Endometrium (tissue), 2 donors: ENCODE measurements around the gene WDR93.
"Not testable (repeated sequence)": the region's sequence is repeated elsewhere in the genome, so short reads cannot be mapped to it uniquely, and the experiment has no call there.

ENCODE experiments used
- FAIRE-seq: peaks from 2 replicates; lab custom pipeline; 2012; peaks lifted over from hg19 to GRCh38; lab: Jason Lieb, UNC
- donor health status: control.
- donor health status: control.

Gene WDR93

GRCh38 chr15:89685995-89686394 is 4.6 kb upstream of the WDR93 start:
- no peak for FAIRE-seq

DNA sequence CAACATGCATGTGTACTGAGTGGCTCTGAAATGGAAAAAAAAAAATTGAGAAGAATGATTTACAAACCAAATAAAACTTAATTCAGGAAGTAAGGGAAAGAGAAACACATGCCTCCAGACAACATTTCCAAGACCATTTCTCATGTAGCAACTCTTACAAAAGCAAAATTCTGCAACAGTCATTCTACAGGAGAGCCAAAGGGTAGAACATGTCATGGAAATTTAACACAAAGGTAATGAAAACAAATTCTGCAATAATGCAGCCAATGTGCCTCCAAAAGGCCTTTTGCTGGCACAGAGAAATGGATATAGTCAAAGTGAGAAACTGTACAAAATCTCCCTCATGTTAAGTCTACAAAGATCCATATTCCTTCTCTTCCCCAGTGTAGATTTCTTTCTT is 4.1 kb upstream of the WDR93 start:
- FAIRE-seq, result no peak

DNA sequence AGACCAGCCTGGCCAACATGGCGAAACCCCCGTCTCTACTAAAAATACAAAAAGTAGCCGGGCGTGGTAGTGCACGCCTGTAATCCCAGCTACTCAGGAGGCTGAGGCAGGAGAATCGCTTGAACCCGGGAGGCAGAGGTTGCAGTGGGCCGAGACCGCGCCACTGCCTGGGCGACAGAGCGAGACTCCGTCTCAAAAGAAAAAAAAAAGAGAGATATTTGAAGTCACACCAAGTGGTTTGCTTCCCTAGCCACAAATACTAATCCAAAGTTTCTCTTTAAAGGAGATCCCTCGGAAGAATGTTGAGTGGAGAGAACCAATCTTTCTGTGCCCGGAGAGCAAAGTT is 708 bp upstream of the WDR93 start:
- FAIRE-seq, result not testable (repeated sequence)

- FAIRE-seq, result no peak
Measured at GRCh38 chr15:89693091-89693490, 2.5 kb downstream of the WDR93 start.

DNA sequence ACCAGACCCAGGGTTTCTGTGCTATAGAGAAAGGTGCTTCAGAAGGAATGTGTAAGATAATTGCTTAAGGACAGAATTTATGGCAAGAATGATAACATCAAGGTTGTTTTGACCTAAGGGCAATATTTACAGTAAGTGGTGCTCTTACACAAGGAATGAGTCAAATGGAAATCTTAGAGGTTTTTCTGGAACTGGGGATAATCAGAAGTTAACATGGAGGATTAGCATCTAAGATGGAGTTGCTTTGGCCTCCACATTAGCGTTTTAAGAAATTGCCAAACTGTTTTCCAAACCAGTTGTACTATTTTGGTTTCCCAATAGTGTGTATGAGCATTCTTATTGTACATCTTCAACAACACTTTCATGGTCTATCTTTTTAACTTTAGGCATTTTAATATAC is 3.1 kb downstream of the WDR93 start:
- FAIRE-seq, result no peak

DNA sequence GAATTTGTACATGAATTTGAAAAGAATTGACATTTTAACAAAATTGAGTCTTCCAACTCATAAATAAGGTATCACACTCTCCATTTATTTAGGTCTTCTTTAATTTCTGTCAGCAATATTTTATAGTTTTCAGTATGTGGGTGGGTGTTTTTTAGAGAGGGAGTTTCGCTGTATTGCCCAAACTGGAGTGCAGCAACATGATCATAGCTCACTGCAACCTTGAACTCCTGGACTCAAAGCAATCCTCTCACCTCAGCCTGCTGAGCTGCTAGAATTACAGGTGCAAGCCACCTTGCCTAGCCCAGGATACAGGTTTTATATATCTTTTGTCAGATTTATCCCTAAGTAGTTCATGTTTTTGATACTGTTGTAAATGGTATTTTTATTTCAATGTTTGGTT is 4.6 kb downstream of the WDR93 start:
- FAIRE-seq, result no peak

- no peak for FAIRE-seq
Measured at GRCh38 chr15:89704411-89704810, 13.8 kb downstream of the WDR93 start.

DNA sequence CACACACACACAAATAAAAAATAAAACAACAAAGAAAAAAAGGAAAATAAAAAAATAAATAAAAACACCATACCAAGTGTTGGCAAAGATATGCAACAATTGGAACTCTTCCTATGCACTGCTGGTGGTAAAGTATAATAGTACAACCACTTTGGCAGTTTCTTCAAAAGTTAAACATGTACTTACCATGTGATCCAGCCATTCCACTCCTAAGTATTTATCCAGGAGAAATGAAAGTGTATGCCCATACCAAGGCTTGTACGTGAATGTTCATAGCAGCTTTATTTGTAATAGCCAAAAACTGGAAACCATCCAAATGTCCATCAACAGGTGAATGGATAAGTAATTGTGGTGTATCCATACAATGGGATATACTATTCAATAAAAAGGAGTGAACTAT is 17.0 kb downstream of the WDR93 start:
- FAIRE-seq, result no peak

DNA sequence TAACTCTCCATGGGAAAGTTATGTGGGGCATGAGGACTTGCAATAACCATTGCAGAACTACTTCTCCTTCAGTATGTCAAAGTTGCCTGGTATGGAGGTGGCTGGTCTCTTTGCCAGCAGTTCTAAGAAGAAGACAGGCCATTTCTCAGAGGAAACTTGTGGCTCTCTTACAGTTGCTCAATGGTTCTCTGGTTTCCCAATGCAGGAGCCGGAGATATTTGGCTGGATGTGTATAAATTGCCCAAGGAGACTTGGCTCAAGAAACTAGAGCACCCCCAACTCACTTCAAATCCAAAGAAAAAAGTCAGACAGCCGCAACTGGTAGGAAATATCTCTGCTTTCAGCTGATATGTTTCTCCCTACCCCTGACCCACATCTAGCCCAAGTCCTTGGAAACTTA is 24.2 kb downstream of the WDR93 start:
- FAIRE-seq, result no peak

- FAIRE-seq, result no peak
Measured at GRCh38 chr15:89723031-89723430, 32.4 kb downstream of the WDR93 start.

DNA sequence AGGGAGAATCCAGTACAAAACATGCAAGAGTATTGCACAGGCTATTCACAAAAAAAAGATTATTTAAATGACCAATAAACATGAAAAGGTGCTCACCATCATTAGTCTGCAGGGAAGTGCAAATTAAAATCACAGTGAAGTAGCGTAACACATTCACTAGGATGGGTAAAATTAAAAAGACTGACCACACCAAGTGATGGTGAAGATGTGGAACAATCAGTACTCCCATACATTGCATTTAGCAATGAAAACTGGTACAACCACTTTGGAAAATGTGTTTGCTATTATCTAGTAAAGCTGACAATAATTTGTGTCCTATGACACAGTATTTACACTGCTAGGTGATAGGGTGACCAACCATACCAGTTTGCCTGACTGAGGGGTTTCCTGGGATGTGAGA is 34.0 kb downstream of the WDR93 start:
- no peak for FAIRE-seq

GRCh38 chr15:89725064-89725463 is 34.5 kb downstream of the WDR93 start:
- FAIRE-seq, result no peak

- FAIRE-seq, result no peak
Measured at GRCh38 chr15:89728254-89728653, 37.6 kb downstream of the WDR93 start.

- FAIRE-seq, result no peak
Measured at GRCh38 chr15:89731275-89731674, 40.7 kb downstream of the WDR93 start.

DNA sequence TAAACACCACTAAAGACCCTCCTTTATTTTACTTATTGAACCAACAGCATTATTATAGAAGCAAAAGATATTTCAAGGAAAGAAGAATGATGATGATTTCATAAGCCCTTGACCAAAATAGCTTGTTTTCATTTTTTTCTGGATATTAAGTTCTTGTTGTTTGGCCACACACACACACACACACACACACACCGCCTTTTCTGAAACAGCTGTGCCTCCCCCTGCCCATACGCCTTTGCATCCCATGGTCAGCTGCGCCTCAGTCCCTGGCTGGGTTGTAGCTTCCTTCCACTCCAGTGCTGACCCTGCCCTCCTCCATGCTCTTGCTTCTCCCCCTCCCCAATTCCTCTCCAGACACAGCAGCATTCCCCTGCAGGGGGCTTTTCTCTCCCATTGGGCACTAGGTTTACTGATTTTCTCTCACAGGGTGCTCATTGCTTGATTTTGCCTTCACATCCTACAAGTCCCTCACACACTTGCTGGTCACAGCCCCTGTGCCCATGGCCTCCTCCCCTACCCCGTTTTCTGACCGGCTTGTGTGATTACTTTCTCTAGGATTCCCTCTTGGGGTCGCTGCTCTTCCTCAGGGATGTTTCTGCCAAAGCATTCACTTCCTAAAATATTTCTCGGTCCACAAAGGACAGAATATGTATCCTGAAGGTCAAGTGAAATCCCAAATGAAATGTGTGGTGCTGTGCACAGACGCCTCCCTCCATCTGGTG is 42.0 kb downstream of the WDR93 start:
- no peak for FAIRE-seq

DNA sequence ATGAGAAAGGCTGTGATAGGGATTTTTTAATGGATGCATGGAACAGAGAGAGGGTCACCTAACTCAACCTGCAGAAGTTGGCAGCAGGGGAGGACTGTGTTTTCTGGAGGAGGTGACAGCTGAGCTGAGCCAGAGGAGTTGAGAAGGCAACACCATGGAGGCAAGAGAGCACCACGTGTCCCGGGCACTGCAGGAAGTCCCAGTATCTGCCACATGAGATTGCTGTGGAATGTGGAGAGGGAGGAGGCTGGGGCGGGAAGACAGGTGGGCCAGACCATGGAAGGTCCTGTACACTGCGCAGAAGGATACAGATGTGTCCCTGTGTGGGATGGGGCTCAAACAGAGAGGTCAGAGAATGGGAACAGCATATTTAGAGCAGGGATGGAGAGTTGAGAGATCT is 45.2 kb downstream of the WDR93 start:
- FAIRE-seq, result no peak

DNA sequence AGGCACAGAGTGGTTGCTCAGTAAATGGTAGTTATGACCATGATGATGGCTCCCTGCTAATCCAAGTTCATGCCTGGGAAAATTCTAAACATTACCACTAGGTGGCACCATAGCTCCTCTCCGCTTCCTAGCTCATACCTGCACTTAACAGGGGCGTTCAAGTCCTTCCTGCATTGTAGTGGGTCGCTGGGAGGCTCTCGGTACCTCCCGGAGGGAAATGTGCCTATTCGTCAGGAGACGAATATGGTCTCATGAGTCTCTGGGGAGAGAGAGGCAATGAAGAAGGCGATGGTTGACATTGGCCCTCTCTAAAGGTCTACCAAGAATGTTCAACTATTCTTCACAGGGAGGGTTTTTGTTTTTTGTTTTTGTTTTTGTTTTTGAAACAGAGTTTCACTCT is 49.5 kb downstream of the WDR93 start:
- FAIRE-seq, result peak; percentile 75

DNA sequence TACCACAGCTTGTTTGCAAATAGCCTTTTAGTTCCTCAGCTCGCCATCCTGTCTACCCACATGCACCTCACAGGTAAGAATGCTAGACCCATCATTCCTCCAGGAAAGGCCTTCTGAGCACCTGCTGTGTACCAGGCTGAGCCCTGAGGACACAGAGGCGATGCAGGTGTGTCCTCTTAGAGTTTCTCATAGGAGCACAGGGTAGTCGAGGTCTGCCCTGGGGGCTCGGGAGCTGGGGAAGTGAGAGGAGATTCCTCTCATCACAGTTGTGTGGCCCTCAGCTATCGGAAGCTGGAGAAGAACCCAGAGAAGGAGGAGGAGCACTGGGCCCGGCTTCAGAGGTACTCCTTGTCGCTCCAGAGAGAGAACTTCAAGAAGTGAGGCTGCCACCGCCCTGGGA is 52.4 kb downstream of the WDR93 start:
- no peak for FAIRE-seq

- FAIRE-seq, result no peak
Measured at GRCh38 chr15:89743594-89743993, 53.0 kb downstream of the WDR93 start.

- no peak for FAIRE-seq
Measured at GRCh38 chr15:89745131-89745530, 54.5 kb downstream of the WDR93 start.

- no peak for FAIRE-seq
Measured at GRCh38 chr15:89745768-89746167, 55.2 kb downstream of the WDR93 start.

- no peak for FAIRE-seq
Measured at GRCh38 chr15:89746386-89746780, 55.8 kb downstream of the WDR93 start.

DNA sequence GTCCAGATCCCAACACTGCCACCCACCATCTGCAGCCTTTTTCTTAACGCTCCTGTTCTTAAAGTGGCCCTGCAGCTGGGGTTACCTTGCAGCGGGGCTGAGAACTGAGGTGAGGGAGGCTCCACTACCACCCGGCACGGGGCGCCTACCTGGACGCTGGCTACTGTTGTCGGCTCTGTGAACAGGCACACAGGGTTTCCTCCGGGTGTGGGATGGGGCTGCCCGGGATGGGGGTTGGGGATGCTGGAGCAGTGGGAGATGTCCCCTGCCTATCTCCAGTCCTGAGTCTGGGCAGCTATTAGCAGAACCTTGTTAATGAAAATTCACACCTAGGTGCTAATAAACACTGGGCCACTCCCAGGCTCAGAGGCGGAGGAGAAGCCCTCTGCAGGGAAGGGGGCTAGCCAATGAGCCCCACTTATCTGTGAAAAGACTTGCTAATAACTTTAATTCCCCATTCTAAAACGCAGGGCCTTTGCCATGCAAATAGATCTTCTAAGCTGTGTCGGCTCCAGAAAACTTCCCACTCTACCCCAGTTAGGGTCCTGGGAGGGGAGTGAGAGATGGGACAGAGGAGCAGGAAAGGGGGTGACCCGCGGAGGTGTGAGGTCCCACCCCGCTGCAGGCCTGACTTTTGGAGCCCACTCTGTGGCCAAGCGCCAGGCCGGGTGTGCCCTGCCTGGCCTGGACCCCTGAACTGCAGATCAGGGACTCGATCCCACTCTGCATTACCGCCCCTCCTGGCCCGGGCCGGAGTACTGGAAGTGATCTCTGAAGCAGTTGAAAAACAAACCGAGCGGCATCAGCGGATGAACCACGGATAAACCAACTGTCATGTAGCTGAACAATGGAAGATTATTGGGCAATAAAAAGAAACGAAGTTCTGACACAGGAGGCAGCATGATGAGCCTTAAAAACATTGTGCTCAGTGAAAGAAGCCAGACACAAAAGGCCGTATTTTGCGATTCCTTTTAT is 57.4 kb downstream of the WDR93 start:
- no peak for FAIRE-seq

DNA sequence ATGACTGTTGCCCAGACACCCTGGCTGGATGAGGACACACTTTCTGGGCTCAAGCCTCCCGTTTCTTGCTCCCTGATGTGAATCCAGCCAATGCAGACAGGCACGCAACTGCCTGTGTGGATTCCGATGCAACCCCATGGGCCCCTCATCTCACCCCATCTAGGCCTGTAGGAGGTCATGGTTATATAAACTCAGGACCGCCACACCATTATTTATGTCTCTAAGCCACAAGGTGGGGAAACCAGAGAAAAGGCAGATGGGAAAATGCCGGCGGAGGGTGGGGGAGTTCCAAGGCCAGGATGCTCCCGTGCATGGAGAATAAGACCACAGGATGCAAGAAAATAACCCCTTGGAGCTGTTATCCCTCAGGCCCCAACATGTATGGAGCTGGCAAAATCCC is 58.4 kb downstream of the WDR93 start:
- no peak for FAIRE-seq
